Stomach (tissue), 9 donors: ENCODE data around the gene QRFP. TPM values are rescaled to one million over a fixed set of nuclear protein-coding genes. Genes with fewer than 3 reads are reported as not detected.

ENCODE experiments used
- DNase-seq, 2 donors: peaks; one replicate each; pipeline versions ENCODE4 v3.0.0 to v3.0.0-alpha.2; 2013 to 2019
- H3K27ac ChIP-seq, 5 donors: fragments of 200-600 bp in 4 of 5; sonication (generic) in 4 of 5; one replicate each; pipeline ENCODE4 v1.5.1; 2013 to 2019; ENCODE audit warnings: mild to moderate bottlenecking in 1 of 5, moderate library complexity in 1 of 5
- H3K27me3 ChIP-seq, 3 donors: fragments of 200-600 bp; sonication (generic); one replicate each; pipeline ENCODE4 v1.5.1; 2017 to 2019; ENCODE audit warnings: mixed run types in 1 of 3
- H3K36me3 ChIP-seq, 4 donors: fragments of 200-600 bp; sonication (generic); 1 replicate in 3 of 4; 2 replicates in 1 of 4; pipeline ENCODE4 v1.5.1; 2016 to 2019
- H3K4me1 ChIP-seq, 4 donors: fragments of 200-600 bp; sonication (generic); one replicate each; pipeline ENCODE4 v1.5.1; 2016 to 2019
- H3K4me3 ChIP-seq, 4 donors: fragments of 200-600 bp; sonication (generic) in 3 of 4; one replicate each; pipeline ENCODE4 v1.5.1; 2016 to 2019; ENCODE audit warnings: mild to moderate bottlenecking in 1 of 4
- H3K9me3 ChIP-seq, 4 donors: fragments of 200-600 bp; sonication (generic); one replicate each; pipeline ENCODE4 v1.5.1; 2016 to 2019
- CTCF ChIP-seq, 7 experiments: fragments of 450-650 bp in 4 of 7; fragments of 200-600 bp in 3 of 7; sonication (generic) in 3 of 7; IDR thresholded peaks; one replicate each; pipeline ENCODE4 v1.5.1; 2016 to 2019; ENCODE audit warnings: antibody characterized with exemption in 7 of 7, control low read depth in 2 of 7, mild to moderate bottlenecking in 1 of 7
- EP300 ChIP-seq: sonication (generic); formaldehyde crosslinking; IDR thresholded peaks from one replicate; pipeline ENCODE4 v1.6.1; 2017; ENCODE audit warnings: antibody characterized with exemption
- POLR2A ChIP-seq, 4 donors: fragments of 450-650 bp; IDR thresholded peaks; one replicate each; pipeline ENCODE4 v1.6.1; 2016; ENCODE audit warnings: antibody characterized with exemption in 4 of 4, control low read depth in 2 of 4, mild to moderate bottlenecking in 1 of 4, moderate library complexity in 1 of 4
- POLR2AphosphoS5 ChIP-seq, 3 donors: sonication (generic); formaldehyde crosslinking; IDR thresholded peaks; one replicate each; pipeline ENCODE4 v1.6.1; 2016; ENCODE audit warnings: antibody characterized with exemption in 3 of 3
- WGBS, 5 donors: extraction: QIAGEN DNeasy Blood & Tissue Kit in 3 of 5; methylation state at CpG; one replicate each; pipeline versions ENCODE4 v1.1.5 to v1.1.7; 2013 to 2018; 5-methylcytosine and 5-hydroxymethylcytosine counted together
- intact Hi-C: fragments of 100-400 bp; cut with DNase I; formaldehyde crosslinking; loops from one replicate; pipeline ENCODE4 v1.15.1; 2023; ENCODE audit warnings: low total_unique reads
- polyA plus RNA-seq, 3 donors: library from polyadenylated mRNA; stranded (reverse); fragments of 200-250 nt; gene quantifications; one replicate each; pipeline ENCODE4 v1.2.3, GENCODE V29; 2013
- total RNA-seq, 5 donors: library from RNA; depleted of rRNA; stranded (reverse); fragments of >200 nt; gene quantifications; one replicate each; pipeline versions ENCODE4 v1.1.0 to v1.2.3, GENCODE V29; 2014 to 2016
- donor health status: healthy with polysubstance abuse.
- donor health status: Bipolar disorder and iron deficiency.
- donor health status: healthy.

The QRFP gene
- total and polyA plus RNA-seq, 8 donors, result not detected

GRCh38 chr9:130844044-130844451, 52.6 kb downstream of the QRFP start:
- Histone ChIP-seq H3K9me3 (no peaks in the 10 kb centered on the region), H3K4me3 (no peak overlapping the region), H3K27ac (peak overlapping the region in 4 of 5 donors; percentile 89 to 92 (median 90)), H3K36me3 (no peaks in the 10 kb centered on the region), H3K4me1 (peaks cover 42 to 100% (median 86%) of the 10 kb centered on the region in 4 donors), H3K27me3 (no peaks in the 10 kb centered on the region)
- 83 to 94% (median 83%) methylated on average over 4 of the region's 4 CpGs for WGBS, 5 donors
- intact Hi-C loops, result no loop called here
- DNase-seq, result peak in 1 of 2 donors; percentile 39
- TF ChIP-seq POLR2A (IDR thresholded peaks at IDR 0.05) (no peak), CTCF (IDR thresholded peaks at IDR 0.05) (no peak), POLR2AphosphoS5 (IDR thresholded peaks at IDR 0.05) (no peak), EP300 (no peak)

- TF ChIP-seq POLR2A (IDR thresholded peaks at IDR 0.05) (no peak), POLR2AphosphoS5 (IDR thresholded peaks at IDR 0.05) (no peak), EP300 (no peak), CTCF (IDR thresholded peaks at IDR 0.05) (no peak)
- no peaks in the 10 kb centered on the region for H3K9me3 ChIP-seq
- no peak for DNase-seq
- intact Hi-C loops, result no loop called here
- H3K27ac ChIP-seq, result peak overlapping the region in 4 of 5 donors; percentile 89 to 92 (median 90)
- no peak overlapping the region for H3K4me3 ChIP-seq
- H3K27me3 ChIP-seq, result no peaks in the 10 kb centered on the region
- 67 to 81% (median 79%) methylated on average over 9 of the region's 9 CpGs for WGBS, 5 donors
- H3K36me3 ChIP-seq, result no peaks in the 10 kb centered on the region
- peaks cover 42 to 100% (median 89%) of the 10 kb centered on the region in 4 donors for H3K4me1 ChIP-seq
Observed at GRCh38 chr9:130843049-130843908, 53.3 kb downstream of the QRFP start.

Other genes with a start within 250 kb of the QRFP start
- not detected for gene PRDM12, start 232.2 kb downstream of the QRFP start, total RNA-seq
- under 1 TPM in 1 of 3 donors, not detected in 2; 0.08 TPM for gene PRDM12, start 232.2 kb downstream of the QRFP start, polyA plus RNA-seq
- gene EXOSC2, start 203.0 kb downstream of the QRFP start, total RNA-seq, result 10 to 100 TPM in 3 of 5 donors, 1 to 10 TPM in 2; 6.4 to 36.9 (median 14.0) TPM
- gene EXOSC2, start 203.0 kb downstream of the QRFP start, polyA plus RNA-seq, result 10 to 100 TPM; 13.6 to 15.0 (median 14.5) TPM
- 10 to 100 TPM; 36.2 to 95.9 (median 61.4) TPM for gene ABL1, start 61.6 kb downstream of the QRFP start, total RNA-seq
- gene ABL1, start 61.6 kb downstream of the QRFP start, polyA plus RNA-seq, result 10 to 100 TPM; 19.0 to 34.2 (median 31.0) TPM
- 1 to 10 TPM in 1 of 5 donors, under 1 TPM in 1, not detected in 3; 0.18 to 6.4 TPM for gene FIBCD1, start 42.4 kb upstream of the QRFP start, total RNA-seq
- gene FIBCD1, start 42.4 kb upstream of the QRFP start, polyA plus RNA-seq, result under 1 TPM in 2 of 3 donors, not detected in 1; 0.20 to 0.61 TPM
- gene LAMC3, start 112.4 kb upstream of the QRFP start, total RNA-seq, result 1 to 10 TPM in 3 of 5 donors, under 1 TPM in 1, not detected in 1; 0.73 to 9.6 (median 5.7) TPM
- under 1 TPM; 0.61 to 0.93 (median 0.73) TPM for gene LAMC3, start 112.4 kb upstream of the QRFP start, polyA plus RNA-seq
- gene AIF1L, start 199.7 kb upstream of the QRFP start, total RNA-seq, result 10 to 100 TPM in 2 of 5 donors, 1 to 10 TPM in 1, not detected in 2; 1.2 to 18.4 (median 10.9) TPM
- 10 to 100 TPM in 1 of 3 donors, 1 to 10 TPM in 2; 3.8 to 10.9 (median 7.2) TPM for gene AIF1L, start 199.7 kb upstream of the QRFP start, polyA plus RNA-seq
- 100 to 1,000 TPM in 1 of 5 donors, 10 to 100 TPM in 4; 34.4 to 111 (median 67.9) TPM for gene NUP214, start 228.8 kb upstream of the QRFP start, total RNA-seq
- 10 to 100 TPM; 21.7 to 29.3 (median 25.1) TPM for gene NUP214, start 228.8 kb upstream of the QRFP start, polyA plus RNA-seq